Endometrial microvascular endothelial cells (primary cell): Measurements from ENCODE around the gene LUZP1. TPM values are rescaled to one million over a fixed set of nuclear protein-coding genes. Genes with fewer than 3 reads are reported as not detected.

Source experiments
- in situ Hi-C: cut with HindIII; loops from 2 replicates; pipeline ENCODE4 v1.10.0; 2017; ENCODE audit warnings: low sequenced_read_pairs, low pct_unique_long_range_greater_than_20kb; ENCODE audit errors: inconsistent ontology term
- total RNA-seq: library from RNA; depleted of rRNA; stranded (reverse); fragments of >200 nt; gene quantifications from one replicate; pipeline ENCODE4 v1.2.3, GENCODE V29; 2015; ENCODE audit errors: inconsistent ontology term

Gene LUZP1
- total RNA-seq, 1 donor from 2014 or later, result 44.9 TPM

GRCh38 chr1:23101101-23101827 is 67.4 kb downstream of the LUZP1 start:
- in situ Hi-C loops, result no loop called here

- in situ Hi-C loops, result no loop called here
These were observed 68.4 kb downstream of the LUZP1 start for GRCh38 chr1:23100074-23100748.

- in situ Hi-C loops, result loop anchor here (25.0 kb wide), 1 partner anchor 88 kb away; no protein-coding TSS in a partner anchor
These were observed 69.5 kb downstream of the LUZP1 start for GRCh38 chr1:23099171-23099536.

GRCh38 chr1:23098463-23099170 is 70.0 kb downstream of the LUZP1 start:
- in situ Hi-C loops, result loop anchor here (25.0 kb wide), 1 partner anchor 89 kb away; no protein-coding TSS in a partner anchor

GRCh38 chr1:23097316-23097715 is 71.3 kb downstream of the LUZP1 start:
- in situ Hi-C loops, result loop anchor here (25.0 kb wide), 1 partner anchor 90 kb away; no protein-coding TSS in a partner anchor

GRCh38 chr1:23092447-23092846 is 76.2 kb downstream of the LUZP1 start:
- in situ Hi-C loops, result loop anchor here (25.0 kb wide), 1 partner anchor 95 kb away; no protein-coding TSS in a partner anchor

GRCh38 chr1:23091545-23091944 is 77.1 kb downstream of the LUZP1 start:
- in situ Hi-C loops, result loop anchor here (25.0 kb wide), 1 partner anchor 96 kb away; no protein-coding TSS in a partner anchor

- in situ Hi-C loops, result loop anchor here (25.0 kb wide), 1 partner anchor 97 kb away; no protein-coding TSS in a partner anchor
These were observed 78.6 kb downstream of the LUZP1 start for GRCh38 chr1:23090056-23090455.

- in situ Hi-C loops, result loop anchor here (25.0 kb wide), 1 partner anchor 99 kb away; no protein-coding TSS in a partner anchor
These were observed 80.6 kb downstream of the LUZP1 start for GRCh38 chr1:23088027-23088426.

GRCh38 chr1:23085696-23086095 is 83.0 kb downstream of the LUZP1 start:
- in situ Hi-C loops, result loop anchor here (25.0 kb wide), 1 partner anchor 102 kb away; no protein-coding TSS in a partner anchor

GRCh38 chr1:23084880-23085279 is 83.8 kb downstream of the LUZP1 start:
- in situ Hi-C loops, result loop anchor here (25.0 kb wide), 1 partner anchor 102 kb away; no protein-coding TSS in a partner anchor

GRCh38 chr1:23083714-23084480 is 84.8 kb downstream of the LUZP1 start:
- in situ Hi-C loops, result loop anchor here (25.0 kb wide), 1 partner anchor 103 kb away; no protein-coding TSS in a partner anchor

GRCh38 chr1:23081376-23081775 is 87.3 kb downstream of the LUZP1 start:
- in situ Hi-C loops, result loop anchor here (25.0 kb wide), 1 partner anchor 106 kb away; no protein-coding TSS in a partner anchor

GRCh38 chr1:23080885-23081284 is 87.8 kb downstream of the LUZP1 start:
- in situ Hi-C loops, result loop anchor here (25.0 kb wide), 1 partner anchor 106 kb away; no protein-coding TSS in a partner anchor

GRCh38 chr1:23079025-23079424 is 89.6 kb downstream of the LUZP1 start:
- in situ Hi-C loops, result loop anchor here (25.0 kb wide), 1 partner anchor 108 kb away; no protein-coding TSS in a partner anchor

- in situ Hi-C loops, result no loop called here
These were observed 94.6 kb downstream of the LUZP1 start for GRCh38 chr1:23074012-23074411.

- in situ Hi-C loops, result no loop called here
These were observed 99.0 kb downstream of the LUZP1 start for GRCh38 chr1:23069675-23070074.

- in situ Hi-C loops, result no loop called here
These were observed 99.5 kb downstream of the LUZP1 start for GRCh38 chr1:23069149-23069548.
